NCI-H446 (cell line): ENCODE results near the gene MAPK8IP3.
"Not testable (repeated sequence)": the region's sequence is repeated elsewhere in the genome, so short reads cannot be mapped to it uniquely, and the experiment has no call there.

ENCODE experiments used
- DNase-seq, 2 experiments: peaks; one replicate each; lab custom pipeline; 2025; lab: John Stamatoyannopoulos, UW

MAPK8IP3 gene

GRCh38 chr16:1709356-1709755 is 3.4 kb downstream of the MAPK8IP3 start:
- no peak for DNase-seq

GRCh38 chr16:1710811-1711507 is 5.0 kb downstream of the MAPK8IP3 start:
- no peak for DNase-seq

- DNase-seq = no peak
These were observed 6.8 kb downstream of the MAPK8IP3 start for GRCh38 chr16:1712791-1713261.

- DNase-seq = no peak
These were observed 7.3 kb downstream of the MAPK8IP3 start for GRCh38 chr16:1713331-1713730.

- DNase-seq = no peak
These were observed 7.9 kb downstream of the MAPK8IP3 start for GRCh38 chr16:1713933-1714332.

GRCh38 chr16:1715220-1715619 is 9.2 kb downstream of the MAPK8IP3 start:
- no peak for DNase-seq

GRCh38 chr16:1718236-1718635 is 12.2 kb downstream of the MAPK8IP3 start:
- DNase-seq = not testable (repeated sequence)

- DNase-seq = not testable (repeated sequence)
These were observed 13.7 kb downstream of the MAPK8IP3 start for GRCh38 chr16:1719559-1720229.

- DNase-seq = no peak
These were observed 15.4 kb downstream of the MAPK8IP3 start for GRCh38 chr16:1721372-1721771.

GRCh38 chr16:1723450-1724147 is 17.6 kb downstream of the MAPK8IP3 start:
- peak in 1 of 2 experiments; percentile 19 for DNase-seq

GRCh38 chr16:1724491-1724890 is 18.5 kb downstream of the MAPK8IP3 start:
- DNase-seq = no peak

GRCh38 chr16:1726661-1727502 is 20.9 kb downstream of the MAPK8IP3 start:
- DNase-seq = no peak

- no peak for DNase-seq
These were observed 21.9 kb downstream of the MAPK8IP3 start for GRCh38 chr16:1727651-1728624.

- no peak for DNase-seq
These were observed 23.0 kb downstream of the MAPK8IP3 start for GRCh38 chr16:1729026-1729425.

- DNase-seq = no peak
These were observed 23.4 kb downstream of the MAPK8IP3 start for GRCh38 chr16:1729445-1729844.

- DNase-seq = no peak
These were observed 25.1 kb downstream of the MAPK8IP3 start for GRCh38 chr16:1731073-1731472.

- DNase-seq = no peak
These were observed 25.6 kb downstream of the MAPK8IP3 start for GRCh38 chr16:1731603-1732002.

GRCh38 chr16:1732071-1732470 is 26.1 kb downstream of the MAPK8IP3 start:
- no peak for DNase-seq

- not testable (repeated sequence) for DNase-seq
These were observed 26.6 kb downstream of the MAPK8IP3 start for GRCh38 chr16:1732551-1732987.

GRCh38 chr16:1734123-1734522 is 28.1 kb downstream of the MAPK8IP3 start:
- DNase-seq = no peak

- no peak for DNase-seq
These were observed 28.8 kb downstream of the MAPK8IP3 start for GRCh38 chr16:1734816-1735215.
